ENCODE measurements around the gene MRPS31. TPM values are rescaled to one million over a fixed set of nuclear protein-coding genes. Genes with fewer than 3 reads are reported as not detected.

The MRPS31 gene
- total RNA-seq, 4 donors from 2014 or later: 26.9 to 34.9 (median 32.3) TPM

DNA sequence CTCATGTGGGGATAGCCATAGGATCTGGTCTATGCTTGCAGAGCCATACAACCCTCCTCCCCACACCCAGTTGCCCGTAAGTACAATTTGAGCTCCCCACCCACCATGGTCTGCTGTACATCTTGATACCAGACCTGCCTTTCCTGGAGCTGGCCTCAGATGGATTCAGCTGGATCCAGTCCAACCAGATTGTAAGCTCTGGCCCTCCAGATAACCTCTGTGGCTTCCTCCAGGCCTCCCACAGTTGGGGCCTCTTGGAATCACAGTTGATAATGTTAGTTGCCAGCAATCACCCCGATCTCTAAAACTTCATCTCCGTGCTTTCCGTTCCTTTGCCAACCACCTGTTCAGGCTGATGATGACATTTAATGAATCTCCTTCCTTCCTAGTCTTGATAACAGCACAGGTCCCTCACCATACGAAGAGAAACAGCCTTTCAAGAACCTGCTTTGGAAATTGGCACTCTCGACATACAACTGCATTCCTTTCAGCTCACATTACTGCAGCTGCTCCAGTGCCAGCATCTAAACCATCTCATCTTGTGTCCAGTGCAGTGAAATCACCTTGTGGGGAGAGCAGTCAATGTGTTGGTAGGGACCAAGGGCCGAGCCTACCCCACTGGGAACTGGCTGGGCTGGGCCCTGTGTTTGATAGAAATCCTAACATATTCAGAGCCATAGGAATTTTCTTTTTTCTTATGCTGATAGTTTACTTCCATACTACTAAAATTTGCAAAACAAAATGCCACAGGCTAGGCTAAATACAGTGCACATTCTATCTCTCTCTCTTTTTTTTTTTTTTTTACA is 89.4 kb downstream of the MRPS31 start:
- Histone ChIP-seq H3K27ac (no peak overlapping the region), H3K4me3 (replicated peaks in 1 of 3) (no peak overlapping the region), H3K36me3 (no peaks in the 10 kb centered on the region), H3K9me3 (no peaks in the 10 kb centered on the region), H3K27me3 (no peaks in the 10 kb centered on the region), H3K4me1 (peaks cover 0 to 8% of the 10 kb centered on the region in 2 donors)
- TF ChIP-seq, protein P1, sequence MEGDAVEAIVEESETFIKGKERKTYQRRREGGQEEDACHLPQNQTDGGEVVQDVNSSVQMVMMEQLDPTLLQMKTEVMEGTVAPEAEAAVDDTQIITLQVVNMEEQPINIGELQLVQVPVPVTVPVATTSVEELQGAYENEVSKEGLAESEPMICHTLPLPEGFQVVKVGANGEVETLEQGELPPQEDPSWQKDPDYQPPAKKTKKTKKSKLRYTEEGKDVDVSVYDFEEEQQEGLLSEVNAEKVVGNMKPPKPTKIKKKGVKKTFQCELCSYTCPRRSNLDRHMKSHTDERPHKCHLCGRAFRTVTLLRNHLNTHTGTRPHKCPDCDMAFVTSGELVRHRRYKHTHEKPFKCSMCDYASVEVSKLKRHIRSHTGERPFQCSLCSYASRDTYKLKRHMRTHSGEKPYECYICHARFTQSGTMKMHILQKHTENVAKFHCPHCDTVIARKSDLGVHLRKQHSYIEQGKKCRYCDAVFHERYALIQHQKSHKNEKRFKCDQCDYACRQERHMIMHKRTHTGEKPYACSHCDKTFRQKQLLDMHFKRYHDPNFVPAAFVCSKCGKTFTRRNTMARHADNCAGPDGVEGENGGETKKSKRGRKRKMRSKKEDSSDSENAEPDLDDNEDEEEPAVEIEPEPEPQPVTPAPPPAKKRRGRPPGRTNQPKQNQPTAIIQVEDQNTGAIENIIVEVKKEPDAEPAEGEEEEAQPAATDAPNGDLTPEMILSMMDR (IDR thresholded peaks at IDR 0.05): no peak
- peak; percentile 30 to 49 for DNase-seq
- intact Hi-C loops (cut with DNase I): loop anchor here (5.0 to 10.0 kb wide), 3 partner anchors 614 to 997 kb away; no protein-coding TSS in a partner anchor
- WGBS, 2 donors: 54 to 68% methylated on average over 7 of the region's 7 CpGs

DNA sequence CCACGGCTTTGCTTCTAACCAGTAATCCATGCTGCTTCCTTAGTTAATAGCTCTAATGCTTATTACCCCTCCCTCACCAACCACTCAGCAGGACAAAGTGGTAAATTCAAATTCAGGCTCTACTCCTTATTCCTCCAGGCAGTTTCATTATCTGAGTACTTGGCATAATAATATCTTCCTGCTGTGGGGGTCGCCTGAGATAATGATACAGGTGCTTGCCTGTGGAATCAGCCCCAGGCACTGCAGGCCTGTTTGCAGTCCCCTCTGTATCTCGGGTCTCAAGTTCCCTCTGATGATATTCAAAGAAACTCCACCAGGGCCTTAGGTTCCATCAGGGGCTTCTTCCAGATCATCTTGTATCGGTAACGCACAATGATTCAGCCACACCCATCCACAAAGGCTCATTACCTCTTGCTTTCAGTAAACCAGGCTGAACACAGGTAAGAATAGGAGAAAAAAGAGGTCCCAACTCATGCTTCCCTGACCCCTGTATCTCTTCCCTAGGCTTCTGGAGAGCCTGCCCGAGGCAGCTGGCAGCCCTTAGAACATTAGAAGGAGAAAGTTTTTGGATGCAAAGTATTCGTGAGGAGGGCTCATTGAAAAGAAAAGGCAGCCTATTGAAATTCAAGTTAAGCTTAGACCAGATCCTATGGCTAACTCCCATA is 90.2 kb downstream of the MRPS31 start:
- Histone ChIP-seq H3K4me1 (peaks cover 0 to 8% of the 10 kb centered on the region in 2 donors), H3K36me3 (no peaks in the 10 kb centered on the region), H3K27me3 (no peaks in the 10 kb centered on the region), H3K9me3 (no peaks in the 10 kb centered on the region), H3K4me3 (replicated peaks in 1 of 3) (no peak overlapping the region), H3K27ac (no peak overlapping the region)
- DNase-seq: no peak
- intact Hi-C loops (cut with DNase I): loop anchor here (5.0 to 10.0 kb wide), 3 partner anchors 613 to 996 kb away; no protein-coding TSS in a partner anchor
- TF ChIP-seq POLR2A (IDR thresholded peaks at IDR 0.05): no peak
- TF ChIP-seq, protein P1 (IDR thresholded peaks at IDR 0.05): no peak
- whole genome bisulfite sequencing, 2 donors: 89 to 92% methylated on average over 7 of the region's 7 CpGs

DNA sequence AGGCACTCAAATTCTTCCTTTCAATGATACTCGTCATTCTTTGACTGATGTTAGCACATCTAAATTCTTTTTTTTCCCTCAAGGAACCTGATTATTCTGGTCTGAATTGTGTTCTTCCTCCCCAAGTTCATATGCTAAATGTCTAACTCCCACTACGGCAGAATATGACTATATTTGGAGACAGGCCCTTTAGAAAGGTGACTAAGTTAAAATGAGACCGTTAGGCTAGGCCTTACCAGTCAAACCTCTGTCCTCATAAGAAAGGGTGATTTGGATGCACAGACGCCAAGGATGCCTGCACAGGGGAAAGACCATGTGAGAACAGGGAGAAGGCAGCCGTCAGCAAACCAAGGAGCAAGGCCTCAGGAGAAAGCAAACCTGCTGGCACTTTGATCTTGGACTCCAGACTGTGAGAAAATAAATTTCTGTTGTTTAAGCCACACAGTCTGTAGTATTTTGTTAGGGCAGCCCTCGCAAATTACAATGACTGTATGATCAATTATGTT is 91.5 kb downstream of the MRPS31 start:
- Histone ChIP-seq H3K27me3 (no peaks in the 10 kb centered on the region), H3K36me3 (no peaks in the 10 kb centered on the region), H3K4me1 (peaks cover 0 to 8% of the 10 kb centered on the region in 2 donors), H3K4me3 (replicated peaks in 1 of 3) (no peak overlapping the region), H3K9me3 (no peaks in the 10 kb centered on the region), H3K27ac (no peak overlapping the region)
- no peak for DNase-seq
- intact Hi-C loops (cut with DNase I): no loop called here
- TF ChIP-seq POLR2A (IDR thresholded peaks at IDR 0.05): no peak
- TF ChIP-seq, protein P1 (IDR thresholded peaks at IDR 0.05): no peak
- WGBS, 2 donors: 96 to 98% methylated on average over 6 of the region's 6 CpGs

MicroRNAs encoded within 50 kb of the gene (microRNA counts, 767-probe panel; counts per million panel counts)
- microRNA hsa-miR-320d (0 to 2,322 counts per million in 2 donors), microRNA hsa-miR-621 (0 counts per million in 2 donors)

Small RNA genes lying within 50 kb of the gene (microRNA-seq; reads per million reads assigned to microRNA genes)
- not detected for gene MIR320D1
- not detected for gene MIR621

Small RNA genes lying within 50 kb of the gene (small RNA-seq; reads per million reads assigned to genes)
- gene MIR320D1 (not detected), gene MIR621 (not detected), gene RF00017 (not detected)

Other genes with a start within 250 kb of the MRPS31 start
- 10 to 100 TPM; 65.2 to 92.9 (median 70.0) TPM for gene FOXO1, start 104.5 kb downstream of the MRPS31 start, total RNA-seq
- gene SLC25A15, start 18.4 kb upstream of the MRPS31 start, total RNA-seq: 10 to 100 TPM; 12.8 to 19.5 (median 13.6) TPM
- gene ELF1, start 248.1 kb upstream of the MRPS31 start, total RNA-seq: 100 to 1,000 TPM; 105 to 119 (median 110) TPM

Data from thyroid gland (tissue), 4 donors.